ENCODE measurements around the gene QRICH1.

DNA sequence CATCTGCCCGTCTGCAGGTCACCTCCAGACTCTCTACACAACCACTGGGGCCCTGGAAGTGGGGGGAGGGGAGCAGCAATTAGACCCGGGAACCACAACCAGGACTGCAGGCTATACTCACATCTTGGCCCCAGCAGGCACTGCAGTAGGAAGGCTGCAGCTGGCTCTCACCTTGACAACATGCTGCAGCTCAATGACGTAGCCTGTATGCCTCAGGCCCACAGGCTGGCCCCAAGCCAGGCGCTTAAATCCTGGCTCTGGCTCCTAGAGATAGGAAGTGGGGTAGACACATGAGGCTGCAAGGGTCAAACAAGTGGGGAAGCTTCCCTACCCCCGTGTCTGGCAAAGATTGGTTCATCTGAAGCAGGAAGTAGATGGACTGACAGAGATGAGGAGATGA is 4.6 kb upstream of the QRICH1 start:
- TF ChIP-seq POLR2AphosphoS5 (IDR thresholded peaks at IDR 0.05; ENCODE audit: borderline replicate concordance, low read depth, low read length) (no peak), EZH2 (IDR thresholded peaks at IDR 0.05) (no peak), FOXP2 (optimal IDR thresholded peaks at IDR 0.05; ENCODE audit: control extremely low read depth, extremely low read length, insufficient read depth) (no peak)

Measured in SK-N-MC (cell line).